ENCODE measurements around the gene NOB1. TPM values are rescaled to one million over a fixed set of nuclear protein-coding genes. Genes with fewer than 3 reads are reported as not detected.

Gene NOB1
- total RNA-seq, 1 experiment from 2014 or later: 23.5 TPM

Other genes with a start within 250 kb of the NOB1 start
- 12.4 and 34.5 TPM in 2 replicates for gene NFAT5, start 189.0 kb downstream of the NOB1 start, total RNA-seq (2014; rRNA removed; shearing (Covaris generic))
- gene NQO1, start 28.4 kb downstream of the NOB1 start, total RNA-seq (2014; rRNA removed; shearing (Covaris generic)): 589 and 671 TPM in 2 replicates
- 25.0 and 26.5 TPM in 2 replicates for gene WWP2, start 7.4 kb upstream of the NOB1 start, total RNA-seq (2014; rRNA removed; shearing (Covaris generic))
- gene CLEC18A, start 196.4 kb upstream of the NOB1 start, total RNA-seq (2014; rRNA removed; shearing (Covaris generic)): 0.05 TPM in 1 of 2 replicates, not detected in the other